Common myeloid progenitor, CD34-positive (primary cell): ENCODE measurements around the gene GXYLT1. TPM values are rescaled to one million over a fixed set of nuclear protein-coding genes. Genes with fewer than 3 reads are reported as not detected.
"Not testable (repeated sequence)": the region's sequence is repeated elsewhere in the genome, so short reads cannot be mapped to it uniquely, and the experiment has no call there.

Experiments
- CTCF ChIA-PET: fragments of 350-600 bp; sonication (Branson Sonifier 250); formaldehyde crosslinking; loops from one replicate; lab custom pipeline; 2021; ENCODE audit warnings: antibody characterized with exemption; lab: Charles Lee
- POLR2A ChIA-PET: fragments of 350-600 bp; sonication (Branson Sonifier 250); formaldehyde crosslinking; loops from one replicate; lab custom pipeline; 2021; ENCODE audit warnings: antibody characterized with exemption; lab: Charles Lee
- DNase-seq, 3 donors: peaks; one replicate each; pipeline versions ENCODE4 v3.0.0 to v3.0.0-alpha.2; 2013
- H3K27ac ChIP-seq, 2 experiments: 1 replicate in 1 of 2; 2 replicates in 1 of 2; pipeline ENCODE4 v1.7.0; 2013; ENCODE audit warnings: inconsistent platforms in 2 of 2, low read length in 2 of 2, mild to moderate bottlenecking in 2 of 2, low read depth in 1 of 2, moderate library complexity in 1 of 2; ENCODE audit not compliant: severe bottlenecking in 2 of 2, insufficient read depth in 1 of 2, poor library complexity in 1 of 2
- H3K27me3 ChIP-seq, 5 experiments: replicated peaks in 2 of 5; 1 replicate in 3 of 5; 2 replicates in 2 of 5; pipeline versions ENCODE4 v1.6.1 to v1.7.0; 2013; ENCODE audit warnings: low read length in 4 of 5, mild to moderate bottlenecking in 2 of 5, moderate library complexity in 2 of 5, inconsistent platforms in 1 of 5; ENCODE audit not compliant: insufficient read depth in 5 of 5, control insufficient read depth in 4 of 5
- H3K36me3 ChIP-seq, 4 experiments: 1 replicate in 2 of 4; 2 replicates in 2 of 4; pipeline versions ENCODE4 v1.6.1 to v1.7.0; 2013; ENCODE audit warnings: low read length in 3 of 4, control low read depth in 1 of 4, mild to moderate bottlenecking in 1 of 4; ENCODE audit not compliant: control insufficient read depth in 4 of 4, insufficient read depth in 4 of 4
- H3K4me1 ChIP-seq, 4 experiments: 1 replicate in 3 of 4; 2 replicates in 1 of 4; pipeline versions ENCODE4 v1.6.1 to v1.7.1; 2013; ENCODE audit warnings: low read length in 3 of 4, mild to moderate bottlenecking in 3 of 4, control low read depth in 1 of 4, inconsistent platforms in 1 of 4, moderate library complexity in 1 of 4; ENCODE audit not compliant: control insufficient read depth in 4 of 4, insufficient read depth in 4 of 4; ENCODE audit errors: control extremely low read depth in 1 of 4
- H3K4me3 ChIP-seq, 7 experiments: 1 replicate in 4 of 7; 2 replicates in 3 of 7; pipeline versions ENCODE4 v1.5.1 to v1.7.0; 2013; ENCODE audit warnings: mild to moderate bottlenecking in 7 of 7, low read length in 6 of 7, moderate library complexity in 6 of 7, inconsistent platforms in 2 of 7, low read depth in 2 of 7, control low read depth in 1 of 7; ENCODE audit not compliant: insufficient read depth in 4 of 7, control insufficient read depth in 1 of 7; ENCODE audit errors: extremely low read depth in 1 of 7
- H3K9me3 ChIP-seq, 5 experiments: 1 replicate in 4 of 5; 2 replicates in 1 of 5; pipeline versions ENCODE4 v1.6.1 to v1.7.1; 2013; ENCODE audit warnings: low read length in 4 of 5, mild to moderate bottlenecking in 2 of 5, inconsistent platforms in 1 of 5, low read depth in 1 of 5, moderate library complexity in 1 of 5; ENCODE audit not compliant: control insufficient read depth in 4 of 5, insufficient read depth in 2 of 5; ENCODE audit errors: control extremely low read depth in 1 of 5
- WGBS: methylation state at CpG from one replicate; pipeline ENCODE4 v1.1.5; 2013; ENCODE audit not compliant: insufficient coverage; 5-methylcytosine and 5-hydroxymethylcytosine counted together
- polyA plus RNA-seq: library from polyadenylated mRNA; unstranded; fragments of 120-200 nt; gene quantifications from one replicate; pipeline ENCODE4 v1.2.1, GENCODE V29; 2013

GXYLT1 gene
- 8.2 TPM for polyA plus RNA-seq

GRCh38 chr12:42144408-42145196 lies at the start of gene GXYLT1:
Gene GXYLT1 (minus strand): TSS chr12:42144874. CDS start chr12:42144646, 228 bp downstream.
- Histone ChIP-seq H3K27ac (peak within 1 kb of the TSS in 1 of 2 experiments; percentile 58), H3K4me1 (peaks cover 7 to 34% (median 18%) of the 10 kb centered on the region in 4 experiments), H3K9me3 (no peaks in the 10 kb centered on the region), H3K27me3 (no peaks in the 10 kb centered on the region), H3K4me3 (peak within 1 kb of the TSS; percentile 72 to 91 (median 87)), H3K36me3 (no peaks in the 10 kb centered on the region)
- WGBS: under 1% methylated on average over 70 of the region's 106 CpGs
- peak; percentile 76 to 92 (median 84) for DNase-seq
- POLR2A ChIA-PET: no interaction called here
- CTCF ChIA-PET: interaction anchor here (0.6 to 0.8 kb wide), 3 partner anchors 16 to 246 kb away, joined by 3 to 5 read pairs (median 4); no protein-coding TSS in a partner anchor

GRCh38 chr12:42192686-42193085 lies 48.0 kb upstream of the GXYLT1 start:
- POLR2A ChIA-PET: no interaction called here
- CTCF ChIA-PET: no interaction called here
- H3K9me3 ChIP-seq: no peaks in the 10 kb centered on the region
- peak in 1 of 3 donors; percentile 53 for DNase-seq
- H3K27ac ChIP-seq: no peak overlapping the region
- no peaks in the 10 kb centered on the region for H3K4me1 ChIP-seq
- no peaks in the 10 kb centered on the region for H3K27me3 ChIP-seq
- 95% methylated on average over 6 of the region's 6 CpGs for WGBS
- H3K36me3 ChIP-seq: peaks cover 7 to 28% (median 12%) of the 10 kb centered on the region in 4 experiments
- H3K4me3 ChIP-seq: no peak overlapping the region

- CTCF ChIA-PET: no interaction called here
- POLR2A ChIA-PET: no interaction called here
- no CpG with 5 or more reads among the region's 1 CpG for WGBS
These were observed 47.6 kb upstream of the GXYLT1 start for GRCh38 chr12:42192258-42192657.

GRCh38 chr12:42190376-42190775 lies 45.7 kb upstream of the GXYLT1 start:
- Histone ChIP-seq H3K36me3 (peaks cover 5 to 15% (median 7%) of the 10 kb centered on the region in 4 experiments), H3K9me3 (no peaks in the 10 kb centered on the region), H3K4me1 (no peaks in the 10 kb centered on the region), H3K27ac (no peak overlapping the region), H3K4me3 (no peak overlapping the region), H3K27me3 (no peaks in the 10 kb centered on the region)
- DNase-seq: no peak
- ChIA-PET CTCF (no interaction called here), POLR2A (no interaction called here)

More at GRCh38 chr12:42192258-42192657, 47.6 kb upstream of the GXYLT1 start:
- DNase-seq: no peak
- Histone ChIP-seq H3K36me3 (peaks cover 7 to 27% (median 11%) of the 10 kb centered on the region in 4 experiments), H3K4me3 (no peak overlapping the region), H3K4me1 (no peaks in the 10 kb centered on the region), H3K27me3 (no peaks in the 10 kb centered on the region), H3K27ac (no peak overlapping the region), H3K9me3 (no peaks in the 10 kb centered on the region)

- CTCF ChIA-PET: interaction anchor here (0.7 to 1.2 kb wide), 3 partner anchors 9 to 32 kb away, joined by 3 read pairs; no protein-coding TSS in a partner anchor
- H3K27me3 ChIP-seq, H3K27ac ChIP-seq, H3K4me3 ChIP-seq, DNase-seq, H3K9me3 ChIP-seq, POLR2A ChIA-PET, H3K4me1 ChIP-seq: not testable (repeated sequence)
- peaks cover 3 to 18% (median 6%) of the 10 kb centered on the region in 4 experiments for H3K36me3 ChIP-seq
- WGBS: 100% methylated on average over 1 of the region's 3 CpGs
These were observed 43.6 kb upstream of the GXYLT1 start for GRCh38 chr12:42188275-42188674.

- no peak for DNase-seq
- Histone ChIP-seq H3K36me3 (peaks cover under 1 to 17% (median 5%) of the 10 kb centered on the region in 4 experiments), H3K9me3 (no peaks in the 10 kb centered on the region), H3K4me1 (no peaks in the 10 kb centered on the region), H3K27me3 (no peaks in the 10 kb centered on the region), H3K27ac (no peak overlapping the region), H3K4me3 (no peak overlapping the region)
- WGBS: 100% methylated on average over 1 of the region's 2 CpGs
- ChIA-PET POLR2A (interaction anchor here (0.6 to 1.1 kb wide), 3 partner anchors 19 to 1199 kb away, joined by 3 to 5 read pairs (median 3); no protein-coding TSS in a partner anchor), CTCF (interaction anchor here (0.7 kb wide), 1 partner anchor 32 kb away, joined by 3 read pairs; no protein-coding TSS in a partner anchor)
These were observed 43.1 kb upstream of the GXYLT1 start for GRCh38 chr12:42187799-42188198.

DNA sequence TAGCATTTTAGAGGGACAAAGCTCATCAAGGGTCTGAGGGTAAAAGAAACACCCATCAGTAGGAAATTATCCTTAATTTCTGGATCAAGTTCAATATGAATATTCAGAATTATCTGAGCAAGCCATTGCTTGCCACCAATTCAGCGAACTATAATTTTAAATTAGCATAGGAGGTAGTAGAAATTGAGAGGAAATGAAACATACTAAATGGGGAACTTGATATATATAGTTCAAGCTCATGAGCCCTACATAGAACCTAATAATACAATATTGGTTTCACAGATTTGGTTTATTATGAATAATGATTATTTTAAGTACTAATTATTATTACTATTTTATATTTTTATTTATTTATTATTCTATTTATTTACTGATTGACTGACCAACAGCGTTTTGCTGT lies 42.1 kb upstream of the GXYLT1 start:
- CTCF ChIA-PET: interaction anchor here (1.2 kb wide), 1 partner anchor 147 kb away, joined by 3 read pairs; no protein-coding TSS in a partner anchor
- no peak overlapping the region for H3K27ac ChIP-seq
- WGBS: no CpG with 5 or more reads among the region's 2 CpGs
- peaks cover 0 to 10% (median 2%) of the 10 kb centered on the region in 4 experiments for H3K36me3 ChIP-seq
- H3K4me1 ChIP-seq: peaks cover 0 to 6% (median 0%) of the 10 kb centered on the region in 4 experiments
- no peak overlapping the region for H3K4me3 ChIP-seq
- H3K9me3 ChIP-seq: no peaks in the 10 kb centered on the region
- no peak for DNase-seq
- no peaks in the 10 kb centered on the region for H3K27me3 ChIP-seq
- POLR2A ChIA-PET: interaction anchor here (1.1 kb wide), 1 partner anchor 35 kb away, joined by 3 read pairs; no protein-coding TSS in a partner anchor
